Measurements from ENCODE around the gene DAGLB. TPM values are rescaled to one million over a fixed set of nuclear protein-coding genes. Genes with fewer than 3 reads are reported as not detected.

Gene DAGLB
- total and polyA plus RNA-seq, 2 of the 8 experiments (the other 6 are each of a cell fraction or from before 2014, with no cell fraction given): 27.0 to 39.6 TPM

DNA sequence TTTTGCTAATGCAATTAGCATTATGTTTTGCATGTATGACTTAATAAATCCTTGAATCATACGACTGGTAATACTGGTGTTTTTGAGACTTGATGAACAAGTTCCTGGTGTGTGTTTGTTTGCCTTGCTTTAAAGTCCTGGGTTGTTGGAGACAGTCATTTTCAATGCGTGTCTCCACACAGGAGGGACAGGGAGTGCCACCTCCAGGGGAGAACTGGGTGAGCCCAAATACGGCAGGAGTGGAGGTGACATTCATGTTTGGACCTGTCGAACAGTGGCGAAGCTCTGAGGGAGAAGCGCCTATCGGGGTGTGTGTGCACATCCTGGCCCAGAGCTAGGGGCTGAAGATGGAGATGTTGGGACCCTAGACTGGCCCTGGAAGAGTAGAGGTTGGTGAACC, 43.8 kb downstream of the DAGLB start:
- H2BK15ac ChIP-seq (ENCODE audit: low read length): no peak overlapping the region
- ChIA-PET POLR2A (ENCODE audit: partially characterized antibody) (interaction anchor here (1.4 kb wide), 2 partner anchors 9 kb away, joined by 3 to 4 read pairs; no protein-coding TSS in a partner anchor), CTCF (ENCODE audit: partially characterized antibody) (interaction anchor here (0.5 kb wide), 1 partner anchor 50 kb away, joined by 3 read pairs; no protein-coding TSS in a partner anchor)
- H3K14ac ChIP-seq (ENCODE audit: insufficient read length): no peak overlapping the region
- H3K56ac ChIP-seq (replicated peaks; ENCODE audit: insufficient read length, low read depth, low read length): no peak overlapping the region
- H3K4me1 ChIP-seq (replicated peaks in 1 of 4; ENCODE audit: control insufficient read depth in 3 of 4, insufficient read depth in 4 of 4, low read length in 3 of 4): no peaks in the 10 kb centered on the region
- peaks cover 17% of the 10 kb centered on the region for H3K79me1 ChIP-seq (ENCODE audit: low read depth, low read length)
- no peak overlapping the region for H2BK12ac ChIP-seq (ENCODE audit: low read depth, low read length)
- H3K4ac ChIP-seq (replicated peaks; ENCODE audit: insufficient read length, low read depth, low read length): no peak overlapping the region
- DNase-seq (ENCODE audit: low read depth in 1 of 2, low spot score in 2 of 2): no peak
- no peak for TF ChIP-seq TBP (IDR thresholded peaks at IDR 0.05; ENCODE audit: low read depth, low read length)
- TF ChIP-seq, protein P1, sequence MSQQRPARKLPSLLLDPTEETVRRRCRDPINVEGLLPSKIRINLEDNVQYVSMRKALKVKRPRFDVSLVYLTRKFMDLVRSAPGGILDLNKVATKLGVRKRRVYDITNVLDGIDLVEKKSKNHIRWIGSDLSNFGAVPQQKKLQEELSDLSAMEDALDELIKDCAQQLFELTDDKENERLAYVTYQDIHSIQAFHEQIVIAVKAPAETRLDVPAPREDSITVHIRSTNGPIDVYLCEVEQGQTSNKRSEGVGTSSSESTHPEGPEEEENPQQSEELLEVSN (IDR thresholded peaks at IDR 0.05): no peak
- TF ChIP-seq BACH1 (IDR thresholded peaks at IDR 0.05; ENCODE audit: low read length): no peak
- no peak for TF ChIP-seq SIN3A (conservative IDR thresholded peaks at IDR 0.05 in 1 of 2, IDR thresholded peaks at IDR 0.05 in 1 of 2; ENCODE audit: low read depth in 1 of 2, low read length in 2 of 2)
- TF ChIP-seq RAD21 (IDR thresholded peaks at IDR 0.05 in 1 of 2, conservative IDR thresholded peaks at IDR 0.05 in 1 of 2; ENCODE audit: low read depth in 2 of 2, low read length in 2 of 2): no peak
- no peak for TF ChIP-seq GABPA (IDR thresholded peaks at IDR 0.05; ENCODE audit: borderline replicate concordance, insufficient read depth, low read length)
- TF ChIP-seq EP300 (IDR thresholded peaks at IDR 0.05; ENCODE audit: borderline replicate concordance in 1 of 2, low read depth in 2 of 2, low read length in 2 of 2): no peak
- TF ChIP-seq HDAC6 (IDR thresholded peaks at IDR 0.05; ENCODE audit: low read depth, low read length): no peak
- no peak for TF ChIP-seq JUND (IDR thresholded peaks at IDR 0.05; ENCODE audit: low read length)
- no peak overlapping the region for H3K27ac ChIP-seq (ENCODE audit: low read depth, low read length)
- H4K5ac ChIP-seq (ENCODE audit: insufficient read length, low read depth, low read length): no peak overlapping the region
- H3K27me3 ChIP-seq (replicated peaks in 1 of 4; ENCODE audit: control insufficient read depth in 3 of 4, extremely low read depth in 1 of 4, insufficient read depth in 3 of 4, low read length in 3 of 4): no peaks in the 10 kb centered on the region
- H3K4me3 ChIP-seq (ENCODE audit: extremely low read depth in 1 of 4, insufficient read depth in 2 of 4, low read depth in 3 of 4, low read length in 4 of 4): no peak overlapping the region
- no peak overlapping the region for H4K8ac ChIP-seq (ENCODE audit: extremely low read depth, insufficient read depth, low read length)
- 92% methylated on average over 7 of the region's 7 CpGs; no CpG with 5 or more reads in 1 of the 2 experiments for WGBS, 2 experiments (ENCODE audit: extremely low coverage in 1 of 2, insufficient coverage in 1 of 2, insufficient read length in 1 of 2, insufficient replicate concordance in 2 of 2, low coverage in 1 of 2, low lambda C conversion rate in 2 of 2, missing lambda C conversion rate in 1 of 2)
- H2BK120ac ChIP-seq (replicated peaks; ENCODE audit: low read depth, low read length): no peak overlapping the region
- no peak overlapping the region for H3K4me2 ChIP-seq (ENCODE audit: insufficient read depth in 1 of 2, low read depth in 2 of 2, low read length in 2 of 2)
- no peak overlapping the region for H4K91ac ChIP-seq (replicated peaks; ENCODE audit: insufficient read length, low read length)
- H2AFZ ChIP-seq (ENCODE audit: low read length): no peak overlapping the region
- H3K23me2 ChIP-seq (ENCODE audit: low read depth, low read length): no peaks in the 10 kb centered on the region
- no peaks in the 10 kb centered on the region for H3K9me3 ChIP-seq (ENCODE audit: insufficient read depth in 2 of 2, low read depth in 1 of 2, low read length in 1 of 2)
- no peak overlapping the region for H3K23ac ChIP-seq (ENCODE audit: insufficient read length)
- H2BK20ac ChIP-seq (ENCODE audit: low read length): no peak overlapping the region
- H3K18ac ChIP-seq (ENCODE audit: extremely low read depth, low read length): no peak overlapping the region
- H3K9ac ChIP-seq (replicated peaks in 1 of 4; ENCODE audit: extremely low read depth in 1 of 4, low read depth in 3 of 4, low read length in 3 of 4): no peak overlapping the region
- peaks cover 6 to 26% of the 10 kb centered on the region in 2 experiments for H4K20me1 ChIP-seq (replicated peaks in 1 of 2; ENCODE audit: control insufficient read depth in 1 of 2, insufficient read depth in 2 of 2, low read length in 2 of 2)
- peaks cover 14 to 74% (median 32%) of the 10 kb centered on the region in 4 experiments for H3K36me3 ChIP-seq (ENCODE audit: control insufficient read depth in 2 of 4, insufficient read depth in 4 of 4, low read length in 3 of 4)
- no peak overlapping the region for H2BK5ac ChIP-seq (ENCODE audit: low read depth, low read length)
- no peak for FAIRE-seq
- H3K79me2 ChIP-seq (ENCODE audit: control insufficient read depth in 1 of 2, insufficient read depth in 2 of 2, low read length in 2 of 2): peaks cover 5 to 16% of the 10 kb centered on the region in 2 experiments
- no peak overlapping the region for H2AK5ac ChIP-seq (ENCODE audit: low read depth, low read length)
